ENCODE data around the gene SLIRP.

SLIRP gene

DNA sequence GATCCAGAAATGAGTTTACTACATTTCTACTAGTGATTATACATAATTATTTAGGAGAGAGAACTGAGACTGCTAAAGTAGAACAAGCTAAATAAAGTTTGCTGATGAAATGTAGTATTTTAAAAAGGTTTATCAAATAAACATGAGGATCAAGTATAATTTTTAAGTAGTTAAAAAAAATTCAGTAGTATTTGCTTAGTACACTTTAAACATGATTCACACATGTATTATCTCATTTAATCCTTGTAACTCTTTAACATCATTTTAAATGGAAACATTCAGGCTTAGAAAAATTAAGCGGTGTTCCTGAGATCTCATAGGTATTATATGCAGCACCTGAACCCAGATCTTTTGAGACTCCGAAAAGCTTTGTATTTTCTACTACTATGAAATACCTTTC is 44.4 kb downstream of the SLIRP start:
- no peaks in the 10 kb centered on the region for H3K27me3 ChIP-seq (ENCODE audit: insufficient read depth, low read length, poor library complexity)
- no peak overlapping the region for H3K4me3 ChIP-seq (ENCODE audit: low read depth in 1 of 2, low read length in 2 of 2)
- H3K4me1 ChIP-seq (ENCODE audit: insufficient read depth, low read length): no peaks in the 10 kb centered on the region; the same call in 1 of the 2 replicates
- H3K36me3 ChIP-seq (ENCODE audit: insufficient read depth, low read length): peaks cover 84% of the 10 kb centered on the region
- peaks cover 34% of the 10 kb centered on the region for H4K20me1 ChIP-seq (ENCODE audit: insufficient read depth, low read length)
- H3K79me2 ChIP-seq (ENCODE audit: insufficient read depth, low read length): peaks cover 69% of the 10 kb centered on the region
- no peak overlapping the region for H3K27ac ChIP-seq (ENCODE audit: low read length)
- ATAC-seq (ENCODE audit: insufficient read depth, low read depth) (no peak), DNase-seq (no peak)
- no peak overlapping the region for H3K4me2 ChIP-seq (ENCODE audit: insufficient read depth, low read length)
- no peak overlapping the region for H3K9ac ChIP-seq (ENCODE audit: low read depth, low read length)
- H3K9me3 ChIP-seq (ENCODE audit: insufficient read depth, low read length, severe bottlenecking): no peaks in the 10 kb centered on the region
- no peak for TF ChIP-seq EZH2 (IDR thresholded peaks at IDR 0.05; ENCODE audit: borderline replicate concordance, low read depth, low read length, severe bottlenecking)
- TF ChIP-seq, protein P1, sequence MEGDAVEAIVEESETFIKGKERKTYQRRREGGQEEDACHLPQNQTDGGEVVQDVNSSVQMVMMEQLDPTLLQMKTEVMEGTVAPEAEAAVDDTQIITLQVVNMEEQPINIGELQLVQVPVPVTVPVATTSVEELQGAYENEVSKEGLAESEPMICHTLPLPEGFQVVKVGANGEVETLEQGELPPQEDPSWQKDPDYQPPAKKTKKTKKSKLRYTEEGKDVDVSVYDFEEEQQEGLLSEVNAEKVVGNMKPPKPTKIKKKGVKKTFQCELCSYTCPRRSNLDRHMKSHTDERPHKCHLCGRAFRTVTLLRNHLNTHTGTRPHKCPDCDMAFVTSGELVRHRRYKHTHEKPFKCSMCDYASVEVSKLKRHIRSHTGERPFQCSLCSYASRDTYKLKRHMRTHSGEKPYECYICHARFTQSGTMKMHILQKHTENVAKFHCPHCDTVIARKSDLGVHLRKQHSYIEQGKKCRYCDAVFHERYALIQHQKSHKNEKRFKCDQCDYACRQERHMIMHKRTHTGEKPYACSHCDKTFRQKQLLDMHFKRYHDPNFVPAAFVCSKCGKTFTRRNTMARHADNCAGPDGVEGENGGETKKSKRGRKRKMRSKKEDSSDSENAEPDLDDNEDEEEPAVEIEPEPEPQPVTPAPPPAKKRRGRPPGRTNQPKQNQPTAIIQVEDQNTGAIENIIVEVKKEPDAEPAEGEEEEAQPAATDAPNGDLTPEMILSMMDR (IDR thresholded peaks at IDR 0.05; ENCODE audit: borderline replicate concordance, extremely low read depth, low read length, poor library complexity, severe bottlenecking): no peak
- H2AFZ ChIP-seq (ENCODE audit: low read depth, low read length): no peak overlapping the region

DNA sequence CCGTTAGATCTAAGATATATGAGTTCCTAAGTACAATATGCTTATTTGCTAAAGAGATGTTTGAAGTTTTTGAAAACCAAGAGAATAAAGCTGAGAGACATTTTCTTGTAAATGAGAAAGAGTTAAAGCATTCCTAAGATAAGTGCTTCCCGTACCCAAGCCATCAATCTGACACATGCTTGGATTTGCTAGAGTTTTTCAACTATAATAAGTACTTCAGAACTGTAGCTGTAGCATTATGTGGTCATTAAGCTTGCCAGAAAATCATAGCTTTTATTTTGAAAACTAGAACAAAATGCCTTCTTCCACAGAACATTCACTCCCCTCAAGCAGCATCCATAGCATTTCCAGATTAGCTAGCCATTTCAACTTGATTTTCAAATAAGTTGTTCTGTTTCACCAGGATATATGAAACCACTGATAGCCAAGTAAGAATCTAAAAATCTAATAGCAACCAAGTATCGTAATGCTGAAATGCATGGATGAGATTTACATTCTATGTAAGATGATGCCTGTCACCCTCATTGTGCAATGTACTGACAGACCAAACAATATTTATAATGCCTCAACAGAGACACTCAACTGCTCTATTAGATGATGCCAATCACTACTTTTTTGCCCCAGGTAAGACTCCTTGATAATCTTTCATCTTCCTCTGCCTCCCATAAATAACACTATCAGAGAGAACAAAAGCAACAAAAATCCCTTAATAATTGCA is 45.1 kb downstream of the SLIRP start:
- no peak overlapping the region for H3K27ac ChIP-seq (ENCODE audit: low read length)
- no peak overlapping the region for H3K4me3 ChIP-seq (ENCODE audit: low read depth in 1 of 2, low read length in 2 of 2)
- H3K4me2 ChIP-seq (ENCODE audit: insufficient read depth, low read length): peak overlapping the region; percentile 24; the same call in 1 of the 2 replicates
- ATAC-seq (ENCODE audit: insufficient read depth, low read depth): no peak
- H3K9ac ChIP-seq (ENCODE audit: low read depth, low read length): no peak overlapping the region
- peaks cover 39% of the 10 kb centered on the region for H4K20me1 ChIP-seq (ENCODE audit: insufficient read depth, low read length)
- peaks cover 82% of the 10 kb centered on the region for H3K36me3 ChIP-seq (ENCODE audit: insufficient read depth, low read length)
- peaks cover 5% of the 10 kb centered on the region; the same call in 1 of the 2 replicates for H3K4me1 ChIP-seq (ENCODE audit: insufficient read depth, low read length)
- TF ChIP-seq, protein P1 (IDR thresholded peaks at IDR 0.05; ENCODE audit: borderline replicate concordance, extremely low read depth, low read length, poor library complexity, severe bottlenecking): no peak
- TF ChIP-seq EZH2 (IDR thresholded peaks at IDR 0.05; ENCODE audit: borderline replicate concordance, low read depth, low read length, severe bottlenecking): no peak
- no peaks in the 10 kb centered on the region for H3K9me3 ChIP-seq (ENCODE audit: insufficient read depth, low read length, severe bottlenecking)
- H3K79me2 ChIP-seq (ENCODE audit: insufficient read depth, low read length): peaks cover 76% of the 10 kb centered on the region
- no peaks in the 10 kb centered on the region for H3K27me3 ChIP-seq (ENCODE audit: insufficient read depth, low read length, poor library complexity)
- no peak overlapping the region for H2AFZ ChIP-seq (ENCODE audit: low read depth, low read length)
- no peak for DNase-seq

DNA sequence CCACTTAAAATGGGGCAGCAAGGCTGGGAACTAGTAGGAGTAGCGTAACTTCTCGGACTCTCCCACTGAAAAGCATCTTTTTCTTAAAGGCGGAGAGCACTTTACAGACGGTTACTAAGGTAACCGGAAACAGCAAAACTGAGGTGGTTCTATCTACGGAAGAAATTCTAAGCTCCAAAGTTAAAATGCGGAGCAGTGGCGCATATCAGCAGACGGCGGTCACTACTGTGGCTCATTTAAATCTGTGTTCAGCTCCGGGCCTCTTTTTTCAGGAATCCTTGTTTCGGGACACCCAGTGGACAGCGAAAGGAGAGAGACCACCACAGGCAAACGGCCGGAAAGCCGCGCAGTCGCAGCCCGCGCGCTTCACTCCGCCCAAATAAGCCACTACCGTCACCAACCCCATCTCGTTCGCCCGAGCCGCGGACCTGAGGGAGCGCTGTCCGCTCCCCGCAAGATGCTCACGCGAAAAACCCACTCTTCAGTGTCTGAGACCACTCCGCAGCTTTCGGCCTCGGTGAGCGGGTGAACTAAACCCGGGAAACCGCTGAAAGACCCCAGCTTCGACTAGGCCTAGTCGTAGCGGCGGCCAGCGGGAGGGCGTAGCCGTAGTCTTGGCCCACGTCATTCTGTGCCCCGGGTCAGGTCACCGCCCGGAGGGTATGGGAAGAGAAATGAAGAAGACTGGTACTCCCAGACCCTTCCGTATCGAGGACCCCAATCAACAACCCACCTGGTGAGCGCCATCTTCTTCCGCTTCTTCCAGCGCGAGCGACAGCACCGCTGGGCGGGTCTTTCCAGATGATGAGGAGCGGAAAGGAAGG is 52.7 kb downstream of the SLIRP start, which contains the start of gene SNW1:
Gene SNW1 (minus strand): TSS at position 776 of the 824 bp plus-strand sequence. CDS start 29 bp downstream, at position 747.
- peaks cover 32% of the 10 kb centered on the region for H3K36me3 ChIP-seq (ENCODE audit: insufficient read depth, low read length)
- peaks cover 54% of the 10 kb centered on the region for H3K79me2 ChIP-seq (ENCODE audit: insufficient read depth, low read length)
- H4K20me1 ChIP-seq (ENCODE audit: insufficient read depth, low read length): peaks cover 35% of the 10 kb centered on the region
- H2AFZ ChIP-seq (ENCODE audit: low read depth, low read length): peak within 1 kb of the TSS; percentile 90
- H3K27ac ChIP-seq (ENCODE audit: low read length): peak within 1 kb of the TSS; percentile 90
- no peaks in the 10 kb centered on the region for H3K9me3 ChIP-seq (ENCODE audit: insufficient read depth, low read length, severe bottlenecking)
- H3K4me1 ChIP-seq (ENCODE audit: insufficient read depth, low read length): peaks cover 35% of the 10 kb centered on the region
- H3K4me3 ChIP-seq (ENCODE audit: low read depth in 1 of 2, low read length in 2 of 2): peak within 1 kb of the TSS; percentile 93 to 95
- peak; percentile 94 for DNase-seq
- H3K4me2 ChIP-seq (ENCODE audit: insufficient read depth, low read length): peak within 1 kb of the TSS; percentile 79
- no peak for TF ChIP-seq EZH2 (IDR thresholded peaks at IDR 0.05; ENCODE audit: borderline replicate concordance, low read depth, low read length, severe bottlenecking)
- TF ChIP-seq, protein P1 (IDR thresholded peaks at IDR 0.05; ENCODE audit: borderline replicate concordance, extremely low read depth, low read length, poor library complexity, severe bottlenecking): no peak
- ATAC-seq (ENCODE audit: insufficient read depth, low read depth): peak; percentile 94
- no peaks in the 10 kb centered on the region for H3K27me3 ChIP-seq (ENCODE audit: insufficient read depth, low read length, poor library complexity)
- H3K9ac ChIP-seq (ENCODE audit: low read depth, low read length): peak within 1 kb of the TSS; percentile 90
